ENCODE results near the gene MORN4. TPM values are rescaled to one million over a fixed set of nuclear protein-coding genes. Genes with fewer than 3 reads are reported as not detected.

The MORN4 gene
- polyA plus RNA-seq, 1 of the 3 experiments (the other 2 are of a cell fraction): 31.4 TPM

DNA sequence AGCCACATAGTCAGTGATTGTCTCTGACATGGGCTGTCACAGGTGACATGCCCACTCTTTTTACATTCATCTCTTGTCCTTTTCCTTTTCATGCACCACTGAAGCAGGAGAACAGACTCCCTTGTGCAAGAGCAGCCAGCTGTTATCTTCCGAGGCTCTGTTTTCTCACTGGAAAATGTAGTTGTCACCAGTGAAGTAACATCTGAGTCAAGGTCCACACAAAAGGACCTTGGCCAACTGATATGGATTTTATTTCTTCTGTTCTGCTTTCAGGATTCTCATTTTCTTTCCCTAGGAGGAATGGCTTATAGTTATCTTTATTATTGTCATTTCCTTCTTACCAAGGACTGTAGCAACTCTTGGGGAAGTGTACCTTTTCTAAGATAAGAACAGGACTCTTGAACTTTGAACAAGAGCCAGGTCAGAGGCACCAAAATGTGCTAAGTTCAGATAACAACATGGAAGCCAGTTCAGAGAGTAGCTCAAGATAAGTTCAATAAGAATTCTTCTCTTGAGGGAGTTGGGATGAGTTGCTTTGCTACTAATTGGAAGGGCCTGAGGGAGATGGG lies 31.1 kb upstream of the MORN4 start:
- no peaks in the 10 kb centered on the region for H3K9me3 ChIP-seq
- no peak overlapping the region for H3K4me3 ChIP-seq (ENCODE audit: low read depth in 2 of 2, low read length in 1 of 2)
- ChIA-PET CTCF (interaction anchor here (8.6 kb wide), 1 partner anchor 14 kb away, joined by 71 read pairs; no protein-coding TSS in a partner anchor), POLR2A (no interaction called here)
- H3K36me3 ChIP-seq (replicated peaks in 1 of 2; ENCODE audit: control insufficient read depth in 1 of 2, insufficient read depth in 2 of 2, low read length in 1 of 2): peaks cover 43 to 46% of the 10 kb centered on the region in 2 experiments
- DNase-seq: no peak
- H3F3A ChIP-seq (replicated peaks; ENCODE audit: insufficient read depth): peaks cover 4% of the 10 kb centered on the region
- WGBS (ENCODE audit: low lambda C conversion rate): 89% methylated on average over 1 of the region's 1 CpG
- H3K4me1 ChIP-seq (ENCODE audit: control insufficient read depth in 1 of 2, insufficient read depth in 2 of 2, low read depth in 1 of 2, low read length in 1 of 2): peaks cover 0 to 5% of the 10 kb centered on the region in 2 experiments; a peak in 2 of 4 replicates
- H3K27ac ChIP-seq (ENCODE audit: low read depth in 2 of 2, low read length in 1 of 2): no peak overlapping the region
- no peak overlapping the region for H3K9ac ChIP-seq
- TF ChIP-seq, protein P1, sequence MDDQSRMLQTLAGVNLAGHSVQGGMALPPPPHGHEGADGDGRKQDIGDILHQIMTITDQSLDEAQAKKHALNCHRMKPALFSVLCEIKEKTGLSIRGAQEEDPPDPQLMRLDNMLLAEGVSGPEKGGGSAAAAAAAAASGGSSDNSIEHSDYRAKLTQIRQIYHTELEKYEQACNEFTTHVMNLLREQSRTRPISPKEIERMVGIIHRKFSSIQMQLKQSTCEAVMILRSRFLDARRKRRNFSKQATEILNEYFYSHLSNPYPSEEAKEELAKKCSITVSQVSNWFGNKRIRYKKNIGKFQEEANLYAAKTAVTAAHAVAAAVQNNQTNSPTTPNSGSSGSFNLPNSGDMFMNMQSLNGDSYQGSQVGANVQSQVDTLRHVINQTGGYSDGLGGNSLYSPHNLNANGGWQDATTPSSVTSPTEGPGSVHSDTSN (IDR thresholded peaks at IDR 0.05): no peak
- TF ChIP-seq, protein P2, sequence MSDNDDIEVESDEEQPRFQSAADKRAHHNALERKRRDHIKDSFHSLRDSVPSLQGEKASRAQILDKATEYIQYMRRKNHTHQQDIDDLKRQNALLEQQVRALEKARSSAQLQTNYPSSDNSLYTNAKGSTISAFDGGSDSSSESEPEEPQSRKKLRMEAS (IDR thresholded peaks at IDR 0.05; ENCODE audit: low read depth): no peak
- TF ChIP-seq POLR2AphosphoS5 (IDR thresholded peaks at IDR 0.05; ENCODE audit: low read depth, low read length) (no peak), NRF1 (IDR thresholded peaks at IDR 0.05; ENCODE audit: low read depth, low read length) (no peak), FOSL2 (IDR thresholded peaks at IDR 0.05; ENCODE audit: borderline replicate concordance, low read depth) (no peak), RXRA (IDR thresholded peaks at IDR 0.05; ENCODE audit: borderline replicate concordance, low read depth) (no peak), TCF12 (IDR thresholded peaks at IDR 0.05) (no peak), TAF1 (IDR thresholded peaks at IDR 0.05; ENCODE audit: borderline replicate concordance, low read depth, low read length) (no peak), JUND (IDR thresholded peaks at IDR 0.05) (no peak), RAD21 (IDR thresholded peaks at IDR 0.05; ENCODE audit: low read length) (no peak), YY1 (IDR thresholded peaks at IDR 0.05; ENCODE audit: low read depth) (no peak)
- TF ChIP-seq, protein P3, sequence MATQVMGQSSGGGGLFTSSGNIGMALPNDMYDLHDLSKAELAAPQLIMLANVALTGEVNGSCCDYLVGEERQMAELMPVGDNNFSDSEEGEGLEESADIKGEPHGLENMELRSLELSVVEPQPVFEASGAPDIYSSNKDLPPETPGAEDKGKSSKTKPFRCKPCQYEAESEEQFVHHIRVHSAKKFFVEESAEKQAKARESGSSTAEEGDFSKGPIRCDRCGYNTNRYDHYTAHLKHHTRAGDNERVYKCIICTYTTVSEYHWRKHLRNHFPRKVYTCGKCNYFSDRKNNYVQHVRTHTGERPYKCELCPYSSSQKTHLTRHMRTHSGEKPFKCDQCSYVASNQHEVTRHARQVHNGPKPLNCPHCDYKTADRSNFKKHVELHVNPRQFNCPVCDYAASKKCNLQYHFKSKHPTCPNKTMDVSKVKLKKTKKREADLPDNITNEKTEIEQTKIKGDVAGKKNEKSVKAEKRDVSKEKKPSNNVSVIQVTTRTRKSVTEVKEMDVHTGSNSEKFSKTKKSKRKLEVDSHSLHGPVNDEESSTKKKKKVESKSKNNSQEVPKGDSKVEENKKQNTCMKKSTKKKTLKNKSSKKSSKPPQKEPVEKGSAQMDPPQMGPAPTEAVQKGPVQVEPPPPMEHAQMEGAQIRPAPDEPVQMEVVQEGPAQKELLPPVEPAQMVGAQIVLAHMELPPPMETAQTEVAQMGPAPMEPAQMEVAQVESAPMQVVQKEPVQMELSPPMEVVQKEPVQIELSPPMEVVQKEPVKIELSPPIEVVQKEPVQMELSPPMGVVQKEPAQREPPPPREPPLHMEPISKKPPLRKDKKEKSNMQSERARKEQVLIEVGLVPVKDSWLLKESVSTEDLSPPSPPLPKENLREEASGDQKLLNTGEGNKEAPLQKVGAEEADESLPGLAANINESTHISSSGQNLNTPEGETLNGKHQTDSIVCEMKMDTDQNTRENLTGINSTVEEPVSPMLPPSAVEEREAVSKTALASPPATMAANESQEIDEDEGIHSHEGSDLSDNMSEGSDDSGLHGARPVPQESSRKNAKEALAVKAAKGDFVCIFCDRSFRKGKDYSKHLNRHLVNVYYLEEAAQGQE (IDR thresholded peaks at IDR 0.05; ENCODE audit: low read depth, low read length): no peak
- TF ChIP-seq, protein P4, sequence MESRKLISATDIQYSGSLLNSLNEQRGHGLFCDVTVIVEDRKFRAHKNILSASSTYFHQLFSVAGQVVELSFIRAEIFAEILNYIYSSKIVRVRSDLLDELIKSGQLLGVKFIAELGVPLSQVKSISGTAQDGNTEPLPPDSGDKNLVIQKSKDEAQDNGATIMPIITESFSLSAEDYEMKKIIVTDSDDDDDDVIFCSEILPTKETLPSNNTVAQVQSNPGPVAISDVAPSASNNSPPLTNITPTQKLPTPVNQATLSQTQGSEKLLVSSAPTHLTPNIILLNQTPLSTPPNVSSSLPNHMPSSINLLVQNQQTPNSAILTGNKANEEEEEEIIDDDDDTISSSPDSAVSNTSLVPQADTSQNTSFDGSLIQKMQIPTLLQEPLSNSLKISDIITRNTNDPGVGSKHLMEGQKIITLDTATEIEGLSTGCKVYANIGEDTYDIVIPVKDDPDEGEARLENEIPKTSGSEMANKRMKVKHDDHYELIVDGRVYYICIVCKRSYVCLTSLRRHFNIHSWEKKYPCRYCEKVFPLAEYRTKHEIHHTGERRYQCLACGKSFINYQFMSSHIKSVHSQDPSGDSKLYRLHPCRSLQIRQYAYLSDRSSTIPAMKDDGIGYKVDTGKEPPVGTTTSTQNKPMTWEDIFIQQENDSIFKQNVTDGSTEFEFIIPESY (IDR thresholded peaks at IDR 0.05; ENCODE audit: borderline replicate concordance, low read depth): no peak
- TF ChIP-seq, protein P5, sequence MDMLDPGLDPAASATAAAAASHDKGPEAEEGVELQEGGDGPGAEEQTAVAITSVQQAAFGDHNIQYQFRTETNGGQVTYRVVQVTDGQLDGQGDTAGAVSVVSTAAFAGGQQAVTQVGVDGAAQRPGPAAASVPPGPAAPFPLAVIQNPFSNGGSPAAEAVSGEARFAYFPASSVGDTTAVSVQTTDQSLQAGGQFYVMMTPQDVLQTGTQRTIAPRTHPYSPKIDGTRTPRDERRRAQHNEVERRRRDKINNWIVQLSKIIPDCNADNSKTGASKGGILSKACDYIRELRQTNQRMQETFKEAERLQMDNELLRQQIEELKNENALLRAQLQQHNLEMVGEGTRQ (IDR thresholded peaks at IDR 0.05; ENCODE audit: borderline replicate concordance, low read depth, low read length): no peak
- H3K9me2 ChIP-seq: no peaks in the 10 kb centered on the region
- H3K27me3 ChIP-seq (ENCODE audit: insufficient read depth): no peaks in the 10 kb centered on the region
- H3K4me2 ChIP-seq: no peak overlapping the region
- H3K79me2 ChIP-seq (ENCODE audit: insufficient read depth): peaks cover 5% of the 10 kb centered on the region
- no peaks in the 10 kb centered on the region for H4K20me1 ChIP-seq (ENCODE audit: insufficient read depth)
- no peak overlapping the region for H2AFZ ChIP-seq (ENCODE audit: low read depth)
